KBM-7 (cell line): Measurements from ENCODE around the gene M6PR.

Experiments
- DNase-seq: peaks from one replicate; pipeline ENCODE4 v3.0.0-alpha.2; 2015
- in situ Hi-C: fragments of 300-500 bp; cut with MboI; formaldehyde crosslinking; loops from 2 replicates; pipeline ENCODE4 v1.14.3; 2020; ENCODE audit warnings: low sequenced_read_pairs, low pct_unique_long_range_greater_than_20kb, mixed read lengths

The M6PR gene

GRCh38 chr12:8949342-8950220 lies at the start of gene M6PR:
Gene M6PR (minus strand): TSS chr12:8949645. CDS start chr12:8946404, 3,241 bp downstream.
- in situ Hi-C loops, result no loop called here
- peak; percentile 98 for DNase-seq

DNA sequence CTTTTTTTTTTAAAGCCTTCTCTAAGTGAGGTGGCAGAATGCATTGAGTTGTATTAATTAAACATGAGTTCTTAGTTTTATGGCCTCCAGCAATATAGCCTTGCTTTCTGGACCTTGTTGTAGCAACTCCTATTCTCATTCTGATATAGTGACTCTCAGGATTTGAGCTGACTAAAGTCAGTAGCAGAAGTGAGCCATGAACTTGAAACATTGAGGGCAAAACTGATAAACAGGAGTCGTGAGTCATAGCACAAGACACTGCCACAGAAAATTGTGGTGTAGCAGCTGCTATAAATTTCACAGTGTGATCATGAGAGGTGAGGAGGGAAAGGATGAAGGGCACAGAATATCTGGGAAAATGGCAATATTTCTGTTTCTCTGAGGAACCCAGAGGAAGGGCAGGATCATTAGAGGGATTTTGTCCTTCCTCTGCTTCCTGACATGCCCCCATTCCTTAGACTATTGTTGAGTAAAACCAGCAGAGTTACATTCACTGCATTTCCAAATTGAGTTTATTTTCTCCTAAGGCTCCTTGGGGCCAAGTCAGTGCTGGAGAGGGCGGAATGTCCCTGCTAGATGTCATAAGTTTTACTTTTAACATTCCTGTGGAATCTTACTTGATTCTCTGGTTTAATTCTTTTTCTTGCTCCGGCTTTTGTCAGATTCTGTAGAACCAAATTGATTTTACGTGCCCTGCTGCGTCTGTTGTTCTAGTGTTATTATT lies 47.4 kb upstream of the M6PR start:
- no peak for DNase-seq
- in situ Hi-C loops, result no loop called here

GRCh38 chr12:8995021-8995775 lies 45.8 kb upstream of the M6PR start:
- DNase-seq, result no peak
- in situ Hi-C loops, result no loop called here

DNA sequence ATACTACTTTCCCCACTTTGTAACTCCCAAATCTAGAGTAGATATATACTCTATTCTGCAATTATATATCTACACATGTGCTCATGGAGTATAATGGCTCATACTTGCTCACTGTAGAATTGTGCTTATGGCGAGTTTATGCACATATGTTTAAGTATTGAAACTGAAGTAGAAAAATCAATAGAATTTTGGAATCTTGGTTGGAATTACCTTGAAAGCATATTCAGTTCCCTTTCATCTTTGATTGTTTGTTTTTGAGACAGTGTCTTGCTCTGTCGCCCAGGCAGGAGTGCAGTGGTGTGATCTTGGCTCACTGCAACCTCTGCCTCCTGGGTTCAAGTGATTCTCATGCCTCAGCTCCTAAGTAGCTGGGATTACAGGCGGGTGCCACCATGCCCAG lies 44.4 kb upstream of the M6PR start:
- no peak for DNase-seq
- in situ Hi-C loops, result no loop called here

DNA sequence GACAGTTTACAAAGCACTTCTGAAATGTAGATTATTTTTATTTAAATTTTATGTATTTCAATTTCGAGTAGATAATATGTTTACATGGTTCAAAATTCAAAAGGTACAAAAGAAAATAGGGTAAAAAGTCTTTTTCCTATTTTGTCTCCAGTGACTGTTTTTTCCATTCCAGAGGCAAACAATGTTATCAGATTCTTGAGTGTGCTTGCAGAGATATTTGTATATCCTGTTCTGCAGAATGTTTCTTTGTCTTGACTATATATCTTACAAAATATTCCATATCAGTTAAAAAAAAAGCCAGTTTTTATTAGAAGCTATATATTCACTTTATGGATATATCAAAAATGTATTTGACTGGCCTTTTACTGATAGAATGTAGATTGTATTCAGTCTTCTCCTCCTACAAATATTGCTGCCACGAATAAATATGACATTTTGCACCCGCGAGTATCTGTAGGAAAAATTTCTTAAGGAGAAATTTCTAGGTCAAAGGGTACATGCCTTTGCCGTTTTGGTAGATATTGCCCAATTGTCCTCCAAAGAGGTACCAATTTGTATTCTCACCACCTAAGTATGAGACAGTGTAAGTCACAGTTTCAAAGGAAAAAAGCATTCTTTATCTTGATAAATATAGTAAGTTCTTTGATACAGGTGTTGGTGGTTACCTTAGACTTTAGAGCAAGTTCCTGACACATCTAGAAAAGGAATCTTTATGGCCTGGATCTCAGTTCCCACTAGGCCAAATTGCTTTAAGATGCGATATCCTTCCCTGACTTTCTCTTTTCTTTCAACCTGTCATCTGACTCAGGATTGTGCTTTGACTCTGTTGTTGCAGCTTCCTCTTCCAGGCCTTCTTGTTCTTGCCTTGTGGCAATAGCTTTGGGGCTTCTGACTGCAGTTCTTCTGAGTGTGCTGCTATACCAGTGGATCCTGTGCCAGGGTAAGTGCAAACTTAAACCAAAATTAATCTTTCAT lies 42.2 kb upstream of the M6PR start:
- in situ Hi-C loops, result no loop called here
- no peak for DNase-seq

GRCh38 chr12:8989413-8989812 lies 40.0 kb upstream of the M6PR start, which contains the start of gene KLRG1:
Gene KLRG1 (plus strand): TSS chr12:8989546. CDS start chr12:8989636, 90 bp downstream.
- DNase-seq, result peak; percentile 67
- in situ Hi-C loops, result no loop called here

GRCh38 chr12:8987685-8988084 lies 38.2 kb upstream of the M6PR start:
- in situ Hi-C loops, result no loop called here
- DNase-seq, result no peak

- DNase-seq, result peak; percentile 70
- in situ Hi-C loops, result no loop called here
Measured at GRCh38 chr12:8987163-8987562, 37.7 kb upstream of the M6PR start.

DNA sequence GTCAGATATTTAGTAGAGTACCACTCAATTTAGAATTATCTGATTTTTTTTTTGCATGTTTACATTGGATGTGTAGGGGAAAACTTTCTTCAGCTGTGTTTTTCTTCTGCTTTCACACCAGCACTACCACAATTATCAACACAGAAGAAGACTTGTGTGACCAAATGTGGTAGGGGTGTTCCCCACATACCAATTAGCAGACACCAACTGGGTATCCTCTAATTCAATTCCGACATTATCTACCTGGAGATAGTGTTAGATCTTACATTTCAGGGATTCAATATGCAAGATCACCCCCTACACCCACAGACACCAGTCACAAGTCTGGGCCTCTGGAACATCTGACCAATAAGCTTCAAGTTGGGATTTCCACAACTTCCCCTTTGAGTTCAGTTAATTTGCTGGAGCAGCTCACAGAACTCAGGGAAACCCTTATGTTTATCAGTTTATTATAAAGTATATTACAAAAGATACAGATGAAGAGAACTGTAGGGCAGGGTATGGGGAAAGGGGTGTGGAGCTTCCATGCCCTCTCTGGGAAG lies 35.8 kb upstream of the M6PR start:
- in situ Hi-C loops, result no loop called here
- peak; percentile 28 for DNase-seq

DNA sequence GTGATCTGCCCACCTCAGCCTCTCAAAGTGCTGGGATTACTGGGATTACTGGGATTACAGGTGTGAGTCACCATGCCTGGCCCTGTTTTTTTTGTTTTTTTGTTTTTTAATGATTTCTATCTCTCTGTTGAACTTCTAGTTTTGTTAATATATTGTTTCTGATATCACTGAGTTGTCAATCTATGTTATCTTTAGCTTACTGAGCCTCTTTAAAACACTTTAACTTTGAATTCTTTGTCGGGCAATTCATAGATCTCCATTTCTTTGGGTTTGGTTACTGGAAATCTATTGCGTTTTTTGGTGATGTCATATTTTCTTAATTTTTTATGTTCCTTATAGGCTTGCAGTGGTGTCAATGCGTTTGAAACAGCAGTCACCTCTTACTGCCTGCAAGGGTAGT lies 30.7 kb upstream of the M6PR start:
- in situ Hi-C loops, result no loop called here
- no peak for DNase-seq

- in situ Hi-C loops, result no loop called here
- DNase-seq, result no peak
Measured at GRCh38 chr12:8970432-8970831, 21.0 kb upstream of the M6PR start.

DNA sequence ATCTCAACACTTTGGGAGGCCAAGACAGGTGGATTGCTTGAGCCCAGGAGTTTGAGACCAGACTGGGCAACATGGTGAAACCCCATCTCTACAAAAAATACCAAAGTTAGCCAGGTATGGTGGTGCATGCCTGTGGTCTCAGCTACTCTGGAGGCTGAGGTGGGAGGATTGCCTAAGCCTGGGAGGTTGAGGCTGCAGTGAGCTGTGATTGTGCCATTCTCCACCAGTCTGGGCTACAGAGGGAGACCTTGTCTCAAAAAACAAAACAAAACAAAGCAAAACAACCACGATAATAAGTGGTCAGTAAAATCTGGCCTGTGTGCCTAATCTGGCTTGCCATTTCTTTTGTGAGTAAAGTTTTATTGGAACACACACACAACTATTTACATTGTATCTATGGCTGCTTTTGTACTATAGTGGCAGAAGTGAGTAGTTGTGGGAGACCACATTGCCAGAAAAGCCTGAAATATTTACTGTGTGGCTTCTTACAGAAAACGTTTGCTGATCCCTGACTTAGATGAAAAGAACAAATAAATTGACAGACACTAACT lies 20.5 kb upstream of the M6PR start:
- in situ Hi-C loops, result no loop called here
- DNase-seq, result no peak

- in situ Hi-C loops, result no loop called here
- DNase-seq, result no peak
Measured at GRCh38 chr12:8968761-8969160, 19.3 kb upstream of the M6PR start.

- in situ Hi-C loops, result no loop called here
Measured at GRCh38 chr12:8960176-8960575, 10.7 kb upstream of the M6PR start.

DNA sequence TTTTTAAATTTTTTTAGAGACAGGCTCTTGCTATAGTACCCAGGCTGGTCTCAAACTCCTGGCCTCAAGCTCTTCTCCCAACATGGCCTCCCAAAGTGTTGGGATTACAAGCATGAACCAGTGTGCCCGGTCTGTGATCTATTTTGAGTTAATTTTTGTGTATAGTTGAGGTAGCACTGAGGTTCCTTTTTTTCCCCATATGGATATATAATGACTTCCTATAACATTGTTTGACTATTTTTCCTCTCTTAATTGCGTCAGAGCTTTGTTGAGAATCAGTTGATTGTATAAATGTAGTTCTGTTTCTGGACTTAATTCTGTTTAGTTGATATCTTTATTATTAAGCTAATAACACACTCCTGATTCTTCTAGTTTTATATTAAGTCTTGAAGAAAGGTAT lies 8.6 kb upstream of the M6PR start:
- DNase-seq, result peak; percentile 67
- in situ Hi-C loops, result no loop called here

More at GRCh38 chr12:8960176-8960575, 10.7 kb upstream of the M6PR start:
- no peak for DNase-seq

GRCh38 chr12:8957561-8957960 lies 8.1 kb upstream of the M6PR start:
- DNase-seq, result no peak
- in situ Hi-C loops, result no loop called here

DNA sequence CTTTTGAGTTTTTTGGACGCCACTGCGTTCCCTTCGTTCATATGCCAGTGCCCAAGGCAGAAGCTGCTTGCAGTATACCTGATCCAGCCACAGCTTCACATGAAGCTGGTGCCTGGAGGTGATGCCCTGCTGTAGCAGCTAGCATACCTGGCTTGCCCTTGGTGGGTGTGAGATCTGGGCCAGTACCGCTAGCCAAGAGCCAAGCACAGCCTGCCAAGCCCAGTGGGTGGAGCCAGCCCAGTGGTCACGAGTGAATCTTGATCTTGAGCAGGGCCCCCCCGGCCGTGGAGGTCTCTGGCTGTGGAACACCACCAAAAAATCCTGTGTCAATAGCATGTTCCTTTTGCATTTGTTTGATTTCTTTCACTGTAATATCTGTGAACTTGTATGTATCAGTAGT lies 7.3 kb upstream of the M6PR start:
- DNase-seq, result no peak
- in situ Hi-C loops, result no loop called here

DNA sequence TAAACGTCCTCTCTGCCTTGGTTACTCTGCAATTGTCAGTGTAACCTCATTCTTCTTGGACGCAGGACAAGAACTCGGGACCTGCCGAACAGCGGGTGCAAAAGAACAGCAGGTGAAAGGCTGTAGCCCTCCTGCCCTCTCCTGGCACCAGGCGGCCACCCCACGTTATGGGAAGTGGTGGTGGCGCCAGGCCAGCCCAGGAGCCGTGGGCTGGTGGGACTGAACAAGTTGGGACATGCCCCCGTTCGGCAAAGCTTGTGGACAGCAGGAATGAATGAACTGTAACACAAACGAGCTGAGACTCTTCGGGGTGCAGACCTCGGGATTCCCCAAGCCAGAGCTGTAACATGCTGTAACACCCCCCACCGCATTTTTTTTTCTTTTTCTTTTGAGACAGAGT lies 6.6 kb upstream of the M6PR start:
- in situ Hi-C loops, result no loop called here
- DNase-seq, result no peak
